CMK (cell line): ENCODE data around the gene MTPN.

Experiments used
- DNase-seq: peaks from one replicate; pipeline ENCODE4 v3.0.0-alpha.2; 2010; ENCODE audit warnings: low read depth

MTPN gene

DNA sequence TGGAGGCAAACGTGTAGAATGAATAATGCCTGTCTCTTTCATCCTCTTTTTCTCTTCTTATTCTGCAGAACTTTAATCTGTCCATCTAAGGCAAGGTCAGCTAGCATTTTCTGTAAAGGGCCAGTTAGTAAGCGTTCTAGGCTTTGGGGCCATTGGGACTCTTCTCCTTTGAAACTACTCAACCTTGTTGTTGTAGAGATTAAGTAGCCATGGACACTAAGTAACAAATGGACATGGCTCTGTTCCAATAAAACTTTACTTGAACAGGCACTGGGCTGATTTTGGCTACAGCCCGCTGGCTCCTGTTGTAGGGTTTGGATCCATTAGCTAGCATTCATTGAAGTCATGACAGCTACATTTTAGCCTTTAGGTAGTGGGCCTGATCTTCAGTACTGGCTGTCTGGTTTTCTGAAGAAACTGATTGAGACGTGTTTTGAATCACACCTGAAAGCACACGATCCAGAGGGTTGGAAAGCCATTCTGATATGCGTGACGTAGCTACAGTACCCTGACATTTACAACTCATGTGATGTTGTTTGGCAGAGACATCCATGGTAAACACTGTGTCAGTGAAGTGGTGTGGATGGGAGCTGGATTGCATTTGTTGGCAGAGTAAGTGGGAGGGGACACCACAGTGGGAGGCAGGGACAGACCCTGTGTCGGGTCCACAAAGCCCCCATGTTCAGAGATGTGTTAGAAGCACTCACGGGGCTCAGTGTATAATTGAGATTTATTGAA is 92.5 kb downstream of the MTPN start:
- DNase-seq, result no peak

DNA sequence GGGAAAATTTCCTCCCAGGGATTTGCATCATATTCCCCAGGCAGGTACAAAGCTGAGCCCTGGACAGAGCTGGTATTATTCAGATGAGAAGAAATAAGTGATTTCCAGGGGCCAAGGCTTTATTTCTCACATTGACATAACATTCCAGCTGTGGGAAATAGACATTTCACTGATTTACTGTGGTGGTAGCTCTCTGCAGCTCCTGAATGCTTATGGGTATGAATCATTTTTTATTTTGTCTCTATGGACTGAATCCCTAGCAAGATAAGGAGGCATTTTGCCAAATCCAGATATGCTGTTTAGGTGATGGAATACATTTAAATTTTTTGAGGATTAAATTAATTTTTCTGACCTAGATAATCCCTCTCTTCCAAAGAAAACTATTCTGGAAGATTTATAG is 97.9 kb downstream of the MTPN start:
- DNase-seq, result no peak

DNA sequence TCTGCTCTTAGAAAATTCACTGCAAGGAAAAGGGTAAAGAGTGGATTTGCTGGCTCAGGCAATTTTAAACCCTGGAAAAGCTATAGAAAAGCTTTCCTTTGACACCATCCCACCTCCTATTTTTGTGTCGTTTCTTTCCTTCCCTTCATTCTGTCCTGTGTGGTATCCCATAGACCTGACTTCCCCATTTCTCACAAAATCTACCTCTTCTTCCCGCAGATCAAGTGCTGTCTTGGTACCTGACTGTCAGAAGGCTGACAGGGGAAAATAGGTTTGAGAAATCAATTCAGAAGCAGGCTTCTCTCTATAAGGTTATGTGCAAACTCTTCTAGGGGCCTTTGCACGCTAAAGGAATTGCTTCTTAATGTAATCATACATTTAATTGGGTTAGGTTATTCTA is 98.9 kb downstream of the MTPN start:
- no peak for DNase-seq

DNA sequence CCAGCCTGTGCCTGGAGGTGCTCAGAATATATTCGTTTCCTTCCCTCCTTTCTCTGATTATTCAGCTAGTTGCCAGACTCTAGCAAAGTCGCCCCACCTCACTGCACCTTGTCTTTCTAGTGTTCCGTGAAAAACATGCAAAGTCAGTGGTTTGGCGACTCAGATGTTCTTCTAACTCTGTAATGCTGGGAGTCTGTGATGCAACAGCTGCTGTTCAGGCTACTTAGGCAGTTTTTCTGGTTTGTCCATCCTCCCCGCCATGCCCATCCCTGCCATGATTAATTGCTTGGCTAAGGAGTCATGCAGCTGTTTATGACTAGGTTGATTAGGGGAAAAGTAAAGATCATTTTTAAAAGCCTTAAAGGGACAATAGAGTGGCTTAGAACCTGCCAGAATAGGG is 99.4 kb downstream of the MTPN start:
- DNase-seq, result no peak
